HG03175 (cell line): Measurements from ENCODE around the gene AK8.

Experiments
- ATAC-seq: cut with Tn5 transposase; IDR thresholded peaks from one replicate; pipeline ENCODE4 v1.9.1; 2021; ENCODE audit warnings: mild to moderate bottlenecking, moderate library complexity; ENCODE audit not compliant: unreplicated experiment

The AK8 gene

DNA sequence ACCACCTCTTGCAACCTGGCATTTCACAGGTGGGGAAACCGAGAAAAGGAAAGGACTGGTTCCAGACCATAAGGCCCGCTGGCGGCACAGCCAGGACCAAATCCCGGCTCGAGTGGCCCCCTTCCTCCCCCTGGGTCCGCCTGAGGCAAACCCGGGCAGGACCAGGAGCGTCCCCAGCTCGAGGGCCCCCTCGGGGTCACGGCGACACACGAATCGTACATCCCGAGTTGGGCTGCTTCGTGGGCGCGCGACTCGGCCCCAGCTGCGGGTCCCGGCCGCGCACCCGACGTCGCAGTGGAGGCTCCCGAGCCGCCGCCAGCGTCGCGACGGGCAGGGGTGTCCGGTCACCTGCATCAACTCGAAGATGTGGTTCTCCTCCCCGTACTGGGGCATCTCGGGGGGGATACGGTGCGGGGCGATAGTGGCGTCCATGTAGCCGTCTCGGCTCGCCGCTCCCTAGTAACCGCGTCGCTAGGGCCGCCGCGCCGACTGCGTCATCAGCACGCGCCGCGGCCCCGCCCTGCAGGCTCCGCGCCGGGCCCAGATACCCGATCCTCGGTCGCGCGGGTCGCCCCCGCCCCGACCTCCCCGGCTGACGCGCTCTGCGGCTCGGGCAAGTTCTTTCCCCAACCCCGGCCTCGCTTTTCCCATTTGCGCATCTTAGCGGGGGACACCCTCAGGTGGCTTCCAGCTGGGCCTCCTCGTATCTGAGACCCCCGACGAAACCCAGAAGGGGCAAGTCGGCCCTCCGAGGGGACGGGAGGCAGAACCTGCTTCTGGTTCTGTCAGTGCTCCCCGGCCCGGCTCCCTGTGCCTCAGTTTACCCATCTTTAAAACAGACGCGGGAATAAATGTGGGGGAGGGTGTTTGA lies at the start of gene AK8:
AK8 (minus strand) TSS at position 461 of the 871 bp plus-strand sequence; CDS start at position 432, 29 bp downstream.
- ATAC-seq = peak; percentile 76

DNA sequence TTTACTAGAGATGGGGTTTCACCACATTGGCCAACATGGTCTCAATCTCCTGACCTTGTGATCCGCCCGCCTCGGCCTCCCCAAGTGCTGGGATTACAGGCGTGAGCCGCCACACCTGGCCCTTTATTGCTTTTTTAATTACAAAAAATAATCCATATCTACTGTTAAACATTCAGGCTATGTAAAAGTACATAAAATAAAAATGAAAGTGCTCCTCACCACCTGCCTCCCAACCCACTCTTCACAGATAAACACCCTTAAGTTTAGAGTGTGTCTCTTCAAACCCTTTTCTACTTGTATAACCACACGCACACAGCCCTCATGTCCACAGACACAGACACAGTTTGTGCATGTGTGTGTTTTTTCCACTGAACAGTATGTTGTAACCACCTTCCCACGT lies 49.6 kb upstream of the AK8 start:
- ATAC-seq = no peak

DNA sequence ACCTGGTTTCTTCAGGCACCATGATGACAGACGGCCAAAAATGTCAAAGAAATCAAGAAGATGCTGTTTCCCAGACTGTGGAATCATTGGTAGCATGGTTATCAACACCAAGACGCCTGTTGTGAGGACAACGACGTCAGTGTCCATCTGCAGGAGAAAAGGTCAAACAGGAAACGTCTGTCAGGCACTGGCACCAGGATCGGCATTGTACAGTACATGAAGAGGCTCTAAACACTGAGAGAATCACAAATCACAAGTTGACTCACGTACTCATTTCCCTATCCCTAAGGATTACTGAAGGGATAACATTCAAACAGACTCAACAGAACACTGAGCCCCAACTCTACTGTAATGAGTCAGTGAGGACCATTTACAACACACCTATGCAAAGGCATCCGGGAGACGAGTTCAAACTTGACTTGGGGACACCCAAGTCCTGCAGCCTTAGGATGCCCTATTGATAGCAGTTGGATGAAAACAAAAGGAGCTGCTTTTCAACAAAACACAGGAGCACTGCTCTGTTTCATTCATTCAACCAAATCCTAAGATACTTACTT lies 45.3 kb upstream of the AK8 start:
- ATAC-seq = no peak

DNA sequence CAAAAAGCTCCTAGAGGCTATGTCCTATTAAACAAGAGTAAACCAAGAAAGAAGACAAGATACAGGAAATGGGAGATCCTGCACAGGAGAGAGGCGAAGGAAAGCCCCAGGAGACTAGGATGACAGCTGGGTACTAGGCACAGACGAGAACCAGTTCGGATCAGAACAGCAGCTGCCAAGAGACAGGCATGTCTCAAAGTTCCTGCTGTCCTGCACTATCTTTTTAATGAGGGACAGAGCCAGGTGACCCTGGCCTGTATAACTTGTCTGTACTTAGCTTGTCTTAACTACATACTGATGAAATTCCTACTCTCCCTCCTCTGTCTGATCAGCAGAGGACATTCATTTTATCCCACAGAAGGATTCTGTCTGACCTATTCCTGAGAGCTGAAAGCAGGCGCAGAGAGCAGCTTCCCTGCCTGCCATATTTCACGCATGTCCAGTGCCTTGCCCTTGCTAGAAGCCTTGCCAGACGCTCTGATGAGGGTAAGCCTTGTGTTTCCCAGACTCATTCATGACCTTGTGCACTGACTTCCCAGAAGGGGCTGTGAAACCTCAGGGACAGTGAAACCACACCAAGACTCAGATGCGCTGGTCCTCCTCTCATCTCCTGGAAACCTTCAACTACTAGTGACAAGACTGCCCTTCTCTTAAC lies 41.7 kb upstream of the AK8 start:
- no peak for ATAC-seq

- no peak for ATAC-seq
Observed at GRCh38 chr9:132914924-132915323, 36.8 kb upstream of the AK8 start.

DNA sequence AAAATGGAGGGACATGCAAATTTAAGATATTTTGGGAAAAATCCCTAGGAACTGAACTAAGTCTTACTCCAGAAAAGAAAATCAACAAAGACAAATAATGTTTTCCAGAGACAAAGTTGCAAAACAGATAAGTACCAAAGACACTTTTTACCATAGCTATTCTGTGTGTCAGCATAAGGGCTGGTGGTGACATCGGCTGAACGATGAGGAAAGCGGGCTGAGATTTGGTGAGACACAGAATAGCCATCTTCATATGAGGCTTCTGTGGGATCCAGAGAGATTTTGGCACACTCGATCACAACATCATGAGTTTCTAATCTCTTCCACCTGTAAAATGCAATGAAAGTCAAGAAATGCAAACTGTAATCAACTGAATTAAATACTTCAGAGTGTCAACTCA lies 34.0 kb upstream of the AK8 start:
- ATAC-seq = no peak

DNA sequence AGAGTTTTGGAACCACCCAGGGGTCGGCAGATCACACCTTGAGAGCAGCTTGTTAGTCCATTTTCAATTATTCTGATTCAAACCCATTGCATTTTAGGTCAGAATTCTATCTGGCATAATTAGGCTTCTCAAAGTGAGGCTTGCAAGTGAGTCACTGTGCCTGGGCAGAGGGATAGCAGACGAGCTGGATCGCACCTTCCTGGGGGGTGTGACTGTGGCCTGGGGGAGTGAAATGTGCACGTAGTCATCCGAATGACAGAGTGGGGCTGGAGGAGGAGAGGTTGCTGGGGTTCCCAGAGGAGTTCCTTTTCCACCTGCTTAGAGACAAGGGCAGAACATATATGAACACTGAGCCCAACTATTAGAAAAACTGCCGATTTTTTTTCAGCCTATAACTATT lies 32.3 kb upstream of the AK8 start:
- no peak for ATAC-seq

DNA sequence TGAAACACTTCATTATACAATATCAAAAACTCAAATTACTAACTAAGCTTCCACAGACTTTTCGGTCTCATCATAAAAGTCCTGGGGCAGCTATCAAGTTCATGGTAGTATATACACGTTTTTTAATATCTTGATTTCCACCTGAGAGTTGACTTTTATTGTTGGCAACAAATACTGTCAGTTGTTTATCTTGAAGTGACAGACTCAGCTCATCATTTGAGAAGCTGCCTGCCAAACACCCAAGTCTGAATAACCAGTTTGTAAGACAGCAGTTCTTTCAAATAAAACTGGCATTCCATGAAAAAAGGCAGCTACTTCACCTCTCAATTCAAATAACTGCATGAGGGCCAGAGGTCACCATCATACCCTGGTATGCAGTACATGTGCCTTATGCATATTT lies 31.2 kb upstream of the AK8 start:
- no peak for ATAC-seq

GRCh38 chr9:132908635-132909034 lies 30.6 kb upstream of the AK8 start:
- no peak for ATAC-seq

GRCh38 chr9:132905726-132906125 lies 27.6 kb upstream of the AK8 start:
- ATAC-seq = no peak

DNA sequence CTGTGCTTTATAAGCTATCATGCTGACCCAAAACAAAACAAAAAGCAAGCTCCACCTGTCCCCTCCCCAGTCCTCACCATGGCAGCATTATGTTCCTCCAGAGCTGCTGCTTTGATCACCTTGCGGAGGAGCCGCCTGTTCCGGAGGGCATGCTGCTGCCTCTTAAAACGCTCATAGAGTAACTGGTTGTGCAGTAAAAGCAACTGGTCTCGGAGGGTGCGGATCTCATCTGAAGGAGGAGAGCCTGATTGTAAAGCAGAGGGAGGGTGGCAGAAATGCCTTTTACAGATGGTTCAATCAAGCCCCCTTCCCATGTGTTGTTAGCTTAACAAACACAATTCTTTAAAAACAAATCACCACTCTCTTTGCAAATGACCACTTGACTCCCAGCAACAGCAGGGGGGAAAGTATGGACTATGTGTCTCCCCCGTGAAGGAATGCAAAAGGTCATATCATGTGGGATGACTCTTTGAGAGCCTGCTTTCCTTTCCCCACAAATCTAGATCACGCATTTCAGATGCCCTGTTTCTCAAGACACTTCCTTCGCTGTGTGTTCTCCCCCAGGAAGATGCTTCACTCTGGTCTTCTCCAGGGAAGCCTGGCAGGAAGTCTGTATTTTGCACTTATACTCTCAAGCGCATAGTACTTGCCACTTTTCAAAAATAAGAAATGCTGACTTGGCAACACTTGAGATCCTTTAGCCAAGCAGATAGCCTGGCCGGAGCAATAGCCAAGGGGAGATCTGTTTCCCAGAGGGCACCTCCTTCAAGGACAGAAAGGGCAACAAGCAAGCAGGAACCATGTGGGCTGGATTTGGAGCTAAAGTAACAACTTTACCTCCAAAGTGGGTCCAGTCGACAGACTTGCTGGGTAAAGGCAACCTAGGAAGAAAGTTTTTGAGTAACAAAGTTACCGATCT lies 25.7 kb upstream of the AK8 start:
- no peak for ATAC-seq

DNA sequence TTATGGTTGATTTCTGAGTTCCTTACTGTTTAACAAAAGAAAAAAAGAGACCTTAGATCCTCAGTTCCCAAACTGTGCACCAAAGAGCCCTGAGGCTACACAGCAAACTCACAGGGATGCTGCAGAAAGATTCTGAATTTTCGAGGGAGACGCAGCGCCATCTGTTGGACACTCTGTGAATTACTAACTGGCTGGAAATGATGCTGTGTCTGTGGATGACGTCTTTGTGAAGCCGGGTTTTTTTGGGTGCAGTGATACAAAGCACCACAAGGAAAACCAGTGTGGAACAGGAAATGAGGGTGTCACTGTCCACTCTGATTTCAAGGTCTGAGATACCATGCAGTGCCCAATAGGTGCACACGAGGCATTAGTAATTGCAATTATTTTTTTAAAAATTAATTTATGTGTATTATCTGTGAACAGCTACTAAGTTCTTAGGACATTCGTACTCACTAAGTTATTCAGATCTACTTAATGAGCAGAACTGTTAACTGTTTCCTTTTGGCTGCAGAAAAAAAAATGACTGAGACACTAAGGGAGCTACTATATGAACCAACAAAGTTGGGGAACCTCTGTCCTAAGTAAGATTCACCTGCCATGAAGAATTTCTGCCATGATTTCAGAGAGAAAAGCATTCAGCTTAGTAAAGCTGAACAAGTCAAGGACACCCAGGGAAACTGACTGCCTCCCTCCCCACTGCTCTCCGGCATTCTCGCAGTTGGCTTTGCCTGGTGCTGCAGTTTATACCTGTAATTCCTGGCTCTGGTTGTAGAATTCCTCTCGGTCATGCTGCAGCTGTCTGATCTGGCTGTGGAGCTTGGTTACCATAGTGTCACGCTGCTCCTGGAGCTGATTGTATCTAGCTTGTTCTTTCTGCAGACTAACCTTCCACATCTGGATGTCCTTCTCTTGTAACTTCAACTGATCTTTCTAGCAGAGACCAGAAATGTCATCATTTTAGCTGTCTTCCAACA lies 24.1 kb upstream of the AK8 start:
- ATAC-seq = peak; percentile 84

DNA sequence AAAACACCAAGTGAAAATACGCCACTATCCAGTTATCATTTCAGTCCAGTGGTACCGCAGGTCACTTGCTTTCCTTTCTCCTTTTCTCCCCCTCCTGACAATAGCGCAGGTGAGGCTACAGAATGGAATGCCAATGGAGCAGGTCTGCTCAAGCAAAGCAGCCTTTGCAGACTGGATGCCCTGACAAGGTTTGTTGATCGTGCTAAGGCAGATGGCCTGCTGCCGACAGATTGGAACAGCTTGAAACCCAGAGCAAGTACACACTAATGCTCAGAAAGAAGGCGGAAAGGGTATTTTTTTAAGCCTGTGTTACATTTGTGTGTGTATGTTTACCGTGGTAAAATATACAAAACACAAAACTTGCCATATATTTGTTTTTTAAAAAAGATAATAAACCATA lies 20.0 kb upstream of the AK8 start:
- no peak for ATAC-seq

DNA sequence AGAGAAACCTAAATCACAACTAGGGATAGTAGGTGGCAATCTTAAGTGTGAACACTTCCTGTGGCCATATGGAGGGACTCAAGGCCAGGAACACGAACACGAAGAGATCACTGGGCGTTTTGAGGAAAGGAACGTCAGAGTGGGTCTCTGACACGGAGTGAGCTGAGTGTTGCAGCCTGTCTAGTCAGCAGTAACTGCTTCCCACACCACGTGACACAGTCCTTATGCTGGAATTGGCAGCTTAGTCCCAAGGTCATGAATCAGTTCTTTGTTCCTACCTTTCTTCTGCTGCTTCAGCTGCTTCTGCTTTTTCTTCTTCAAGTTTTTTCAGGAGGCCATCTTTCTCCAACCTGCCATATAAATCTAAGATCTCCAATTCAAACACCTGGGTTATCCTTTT lies 18.8 kb upstream of the AK8 start:
- ATAC-seq = no peak

- no peak for ATAC-seq
Observed at GRCh38 chr9:132896264-132896663, 18.2 kb upstream of the AK8 start.

- no peak for ATAC-seq
Observed at GRCh38 chr9:132894862-132895835, 17.1 kb upstream of the AK8 start.

- no peak for ATAC-seq
Observed at GRCh38 chr9:132894346-132894745, 16.3 kb upstream of the AK8 start.

GRCh38 chr9:132892400-132892799 lies 14.3 kb upstream of the AK8 start:
- no peak for ATAC-seq

GRCh38 chr9:132888151-132888550 lies 10.1 kb upstream of the AK8 start:
- peak; percentile 19 for ATAC-seq
